ENCODE results near the gene EPHA10. TPM values are rescaled to one million over a fixed set of nuclear protein-coding genes. Genes with fewer than 3 reads are reported as not detected.
"Not testable (repeated sequence)": the region's sequence is repeated elsewhere in the genome, so short reads cannot be mapped to it uniquely, and the experiment has no call there.

EPHA10 gene
- total RNA-seq, 4 donors from 2014 or later = 0.17 to 0.83 (median 0.39) TPM

DNA sequence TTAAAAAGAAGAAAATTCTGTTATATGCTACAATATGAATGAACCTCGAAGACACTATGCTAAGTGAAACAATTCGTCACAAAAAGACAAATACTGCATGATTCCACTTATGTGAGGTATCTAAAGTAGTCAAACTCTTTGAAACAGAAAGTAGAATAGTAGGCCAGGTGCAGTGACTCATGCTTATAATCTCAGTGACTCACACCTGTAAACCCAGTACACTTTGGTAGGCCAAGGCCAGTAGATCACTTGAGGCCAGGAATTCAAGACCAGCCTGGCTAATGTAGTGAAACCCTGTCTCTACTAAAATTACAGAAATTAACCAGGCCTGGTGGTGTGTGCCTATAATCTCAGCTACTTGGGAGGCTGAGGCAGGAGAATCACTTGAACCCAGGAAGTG lies 25.7 kb downstream of the EPHA10 start:
- no peak for TF ChIP-seq POLR2AphosphoS5 (IDR thresholded peaks at IDR 0.05)
- TF ChIP-seq, protein P1, sequence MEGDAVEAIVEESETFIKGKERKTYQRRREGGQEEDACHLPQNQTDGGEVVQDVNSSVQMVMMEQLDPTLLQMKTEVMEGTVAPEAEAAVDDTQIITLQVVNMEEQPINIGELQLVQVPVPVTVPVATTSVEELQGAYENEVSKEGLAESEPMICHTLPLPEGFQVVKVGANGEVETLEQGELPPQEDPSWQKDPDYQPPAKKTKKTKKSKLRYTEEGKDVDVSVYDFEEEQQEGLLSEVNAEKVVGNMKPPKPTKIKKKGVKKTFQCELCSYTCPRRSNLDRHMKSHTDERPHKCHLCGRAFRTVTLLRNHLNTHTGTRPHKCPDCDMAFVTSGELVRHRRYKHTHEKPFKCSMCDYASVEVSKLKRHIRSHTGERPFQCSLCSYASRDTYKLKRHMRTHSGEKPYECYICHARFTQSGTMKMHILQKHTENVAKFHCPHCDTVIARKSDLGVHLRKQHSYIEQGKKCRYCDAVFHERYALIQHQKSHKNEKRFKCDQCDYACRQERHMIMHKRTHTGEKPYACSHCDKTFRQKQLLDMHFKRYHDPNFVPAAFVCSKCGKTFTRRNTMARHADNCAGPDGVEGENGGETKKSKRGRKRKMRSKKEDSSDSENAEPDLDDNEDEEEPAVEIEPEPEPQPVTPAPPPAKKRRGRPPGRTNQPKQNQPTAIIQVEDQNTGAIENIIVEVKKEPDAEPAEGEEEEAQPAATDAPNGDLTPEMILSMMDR (IDR thresholded peaks at IDR 0.05) = no peak
- TF ChIP-seq POLR2A (IDR thresholded peaks at IDR 0.05; ENCODE audit: low read depth) = no peak
- TF ChIP-seq EP300 (IDR thresholded peaks at IDR 0.05) = no peak
- H3K9me3 ChIP-seq = peaks cover 0 to 5% (median 0%) of the 10 kb centered on the region in 4 donors
- no peaks in the 10 kb centered on the region for H3K36me3 ChIP-seq
- no peak for DNase-seq (ENCODE audit: extremely low spot score)
- no peak overlapping the region for H3K4me3 ChIP-seq
- H3K27ac ChIP-seq (replicated peaks in 1 of 4) = no peak overlapping the region
- WGBS = 92% methylated on average over 2 of the region's 2 CpGs
- peaks cover 0 to 79% (median 4%) of the 10 kb centered on the region in 4 donors for H3K27me3 ChIP-seq
- H3K4me1 ChIP-seq = no peaks in the 10 kb centered on the region
- intact Hi-C loops (cut with DNase I) = no loop called here

DNA sequence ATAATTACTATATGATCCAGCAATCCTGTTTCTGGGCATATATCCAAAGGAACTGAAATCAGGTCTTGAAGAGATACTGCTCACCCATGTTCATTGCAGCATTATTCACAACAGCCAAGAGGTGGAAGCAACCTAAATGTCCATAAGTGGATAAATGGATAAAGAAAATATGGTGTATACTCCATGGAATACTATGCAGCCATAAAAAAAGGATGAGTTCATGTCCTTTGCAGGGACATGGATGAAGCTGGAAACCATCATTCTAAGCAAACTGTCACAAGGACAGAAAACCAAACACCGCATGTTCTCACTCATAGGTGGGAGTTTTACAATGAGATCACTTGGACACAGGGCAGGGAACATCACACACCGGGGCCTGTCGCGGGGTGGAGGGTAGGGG lies 26.3 kb downstream of the EPHA10 start:
- not testable (repeated sequence) for H3K4me3 ChIP-seq; H3K27ac ChIP-seq (replicated peaks in 1 of 4)
- H3K27me3 ChIP-seq = peaks cover 0 to 84% (median 4%) of the 10 kb centered on the region in 4 donors

DNA sequence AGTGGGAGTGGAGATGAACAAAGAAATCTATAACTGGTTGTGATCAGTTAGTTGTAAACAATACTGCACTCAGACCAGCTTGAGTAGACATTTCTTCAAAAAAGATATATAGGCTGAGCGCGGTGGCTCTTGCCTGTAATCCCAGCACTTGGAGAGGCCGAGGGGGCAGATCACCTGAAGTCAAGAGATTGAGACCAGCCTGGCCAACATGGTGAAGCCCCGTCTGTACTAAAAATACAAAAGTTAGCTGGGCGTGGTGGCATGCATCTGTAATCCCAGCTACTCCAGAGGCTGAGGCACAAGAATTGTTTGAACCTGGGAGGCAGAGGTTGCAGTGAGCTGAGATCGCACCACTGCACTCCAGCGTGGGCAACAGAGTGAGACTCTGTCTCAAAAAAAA lies 26.9 kb downstream of the EPHA10 start:
- H3K36me3 ChIP-seq; H3K27ac ChIP-seq (replicated peaks in 1 of 4); H3K9me3 ChIP-seq; H3K4me1 ChIP-seq; H3K4me3 ChIP-seq; intact Hi-C loops (cut with DNase I); DNase-seq (ENCODE audit: extremely low spot score): not testable (repeated sequence)
- WGBS = 62% methylated on average over 7 of the region's 7 CpGs
- H3K27me3 ChIP-seq = peaks cover 0 to 90% (median 7%) of the 10 kb centered on the region in 4 donors

More for the DNA sequence above, 26.3 kb downstream of the EPHA10 start:
- intact Hi-C loops (cut with DNase I); H3K9me3 ChIP-seq; H3K36me3 ChIP-seq; DNase-seq (ENCODE audit: extremely low spot score); H3K4me1 ChIP-seq: not testable (repeated sequence)
- 92% methylated on average over 4 of the region's 4 CpGs for WGBS

DNA sequence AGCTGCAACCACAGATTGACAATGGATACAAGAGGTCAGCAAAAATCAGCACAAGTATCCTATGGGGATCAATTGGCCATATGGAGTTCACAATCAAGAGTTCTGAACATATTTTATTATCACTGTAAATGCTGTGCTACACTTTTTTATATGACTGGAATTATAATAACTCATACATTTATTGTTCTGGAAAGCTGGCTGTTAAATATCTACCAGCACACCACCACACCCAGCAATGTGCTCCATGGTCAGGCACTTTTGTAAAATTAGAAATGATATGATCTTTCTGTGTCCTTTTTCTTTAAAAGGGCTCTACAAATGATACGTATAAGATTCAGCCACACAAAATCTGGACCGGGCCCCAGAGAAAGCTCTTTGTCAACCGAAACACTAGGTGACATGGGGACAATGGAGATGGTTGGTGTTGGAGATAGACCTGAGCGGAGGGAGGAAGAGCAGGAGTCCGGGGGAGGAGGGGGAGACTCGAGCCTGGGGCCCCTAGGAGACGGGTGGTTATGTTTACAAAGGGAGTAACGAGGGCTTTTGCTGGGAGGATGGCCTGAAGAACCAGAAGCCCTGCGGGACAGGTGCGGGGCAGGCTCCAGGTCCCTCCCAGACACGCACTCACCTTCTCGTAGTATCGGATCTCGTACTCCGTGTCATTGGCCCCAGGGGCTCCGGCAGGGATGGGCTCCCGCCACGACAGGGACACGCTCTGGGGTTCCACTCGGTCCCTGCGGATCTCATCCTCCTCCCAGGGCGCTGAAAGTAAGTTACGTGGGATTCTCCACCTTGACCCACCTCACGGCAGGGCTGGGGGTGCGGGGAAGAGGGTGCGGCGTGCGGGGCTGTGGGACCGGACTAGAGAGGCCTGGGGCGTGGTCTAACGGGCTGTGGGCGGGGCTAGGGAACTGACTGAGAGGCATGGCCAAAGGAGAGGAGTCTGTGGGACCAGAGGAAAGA lies 30.0 kb downstream of the EPHA10 start:
- Histone ChIP-seq H3K4me3 (no peak overlapping the region), H3K27me3 (peaks cover 0 to 79% (median 7%) of the 10 kb centered on the region in 4 donors), H3K9me3 (peaks cover 0 to 5% (median 0%) of the 10 kb centered on the region in 4 donors), H3K4me1 (no peaks in the 10 kb centered on the region), H3K36me3 (no peaks in the 10 kb centered on the region), H3K27ac (replicated peaks in 1 of 4) (no peak overlapping the region)
- no peak for TF ChIP-seq POLR2AphosphoS5 (IDR thresholded peaks at IDR 0.05)
- TF ChIP-seq EP300 (IDR thresholded peaks at IDR 0.05) = no peak
- TF ChIP-seq POLR2A (IDR thresholded peaks at IDR 0.05; ENCODE audit: low read depth) = no peak
- TF ChIP-seq, protein P1 (IDR thresholded peaks at IDR 0.05) = no peak
- no peak for DNase-seq (ENCODE audit: extremely low spot score)
- intact Hi-C loops (cut with DNase I) = no loop called here
- WGBS = 18% methylated on average over 24 of the region's 32 CpGs

DNA sequence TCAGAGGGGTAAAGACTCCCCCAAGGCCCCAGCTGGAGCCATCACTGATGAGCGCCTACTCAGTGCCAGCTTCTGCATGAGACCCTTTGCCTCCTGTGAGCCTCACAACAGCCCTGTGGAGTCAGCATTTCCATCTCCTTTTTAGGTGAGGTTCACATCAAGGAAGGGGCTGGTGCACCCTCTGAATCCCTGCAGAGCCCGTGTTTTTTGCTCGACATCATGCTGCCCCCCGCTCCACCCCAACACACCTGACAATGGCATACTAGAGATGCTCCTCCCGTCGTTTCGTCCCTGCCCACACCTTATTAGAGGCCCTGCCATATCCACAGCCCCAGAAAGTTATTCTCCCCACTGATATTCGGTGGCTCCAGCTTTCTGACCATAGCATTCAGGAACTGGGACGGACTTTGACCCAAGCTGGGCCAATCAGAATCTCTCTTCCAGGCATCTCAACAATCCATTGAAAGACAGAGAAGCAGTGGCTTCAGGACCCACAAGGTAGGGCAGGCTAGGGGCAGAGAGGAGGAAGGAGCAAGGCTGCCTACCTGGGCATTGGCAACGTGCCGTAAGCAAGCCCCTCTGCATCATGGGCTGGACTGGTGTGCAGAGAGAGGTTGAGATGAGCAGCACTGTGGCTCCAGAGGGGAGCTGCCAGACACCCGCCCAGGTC lies 32.7 kb downstream of the EPHA10 start:
- Histone ChIP-seq H3K4me1 (no peaks in the 10 kb centered on the region), H3K27me3 (peaks cover 0 to 66% (median 7%) of the 10 kb centered on the region in 4 donors), H3K4me3 (no peak overlapping the region), H3K36me3 (no peaks in the 10 kb centered on the region), H3K27ac (replicated peaks in 1 of 4) (no peak overlapping the region), H3K9me3 (peaks cover 0 to 4% (median 0%) of the 10 kb centered on the region in 4 donors)
- DNase-seq (ENCODE audit: extremely low spot score) = no peak
- 71% methylated on average over 11 of the region's 12 CpGs for WGBS
- intact Hi-C loops (cut with DNase I) = no loop called here
- TF ChIP-seq EP300 (IDR thresholded peaks at IDR 0.05) = no peak
- no peak for TF ChIP-seq POLR2A (IDR thresholded peaks at IDR 0.05; ENCODE audit: low read depth)
- no peak for TF ChIP-seq POLR2AphosphoS5 (IDR thresholded peaks at IDR 0.05)
- TF ChIP-seq, protein P1 (IDR thresholded peaks at IDR 0.05) = no peak
